CD8-positive, alpha-beta memory T cell (primary cell): Measurements from ENCODE around the gene PRCD. TPM values are rescaled to one million over a fixed set of nuclear protein-coding genes. Genes with fewer than 3 reads are reported as not detected.
"Not testable (repeated sequence)": the region's sequence is repeated elsewhere in the genome, so short reads cannot be mapped to it uniquely, and the experiment has no call there.

Experiments
- CTCF ChIA-PET: fragments of 350-600 bp; sonication (Branson Sonifier 250); formaldehyde crosslinking; loops from one replicate; lab custom pipeline; 2021; ENCODE audit warnings: antibody characterized with exemption; lab: Charles Lee
- POLR2A ChIA-PET: fragments of 350-600 bp; sonication (Branson Sonifier 250); formaldehyde crosslinking; loops from one replicate; lab custom pipeline; 2021; ENCODE audit warnings: antibody characterized with exemption; lab: Charles Lee
- DNase-seq, 5 donors: peaks; one replicate each; pipeline versions ENCODE4 v3.0.0 to v3.0.0-alpha.2; 2020 to 2022; ENCODE audit warnings: mixed read lengths in 1 of 5
- H3K27ac ChIP-seq: one replicate; pipeline ENCODE4 v1.7.0; 2013; ENCODE audit warnings: low read depth, mild to moderate bottlenecking, low read length, moderate library complexity
- H3K27me3 ChIP-seq: 2 replicates; pipeline ENCODE4 v1.7.0; 2013; ENCODE audit warnings: low read length, mild to moderate bottlenecking; ENCODE audit not compliant: insufficient read depth, poor library complexity, severe bottlenecking
- H3K36me3 ChIP-seq: 2 replicates; pipeline ENCODE4 v1.7.0; 2013; ENCODE audit warnings: mild to moderate bottlenecking, low read length, moderate library complexity; ENCODE audit not compliant: insufficient read depth
- H3K4me1 ChIP-seq: 2 replicates; pipeline ENCODE4 v1.7.0; 2013; ENCODE audit warnings: mild to moderate bottlenecking, low read length, moderate library complexity; ENCODE audit not compliant: insufficient read depth
- H3K4me3 ChIP-seq: 2 replicates; pipeline ENCODE4 v1.7.0; 2013; ENCODE audit warnings: mild to moderate bottlenecking, low read length
- H3K9me3 ChIP-seq: 2 replicates; pipeline ENCODE4 v1.7.0; 2013; ENCODE audit warnings: mild to moderate bottlenecking, low read length
- H3K27ac Mint-ChIP-seq, 8 donors: one replicate each; pipeline ENCODE4 v1.8.0; 2020 to 2021; ENCODE audit warnings: mixed read lengths in 8 of 8, mild to moderate bottlenecking in 6 of 8, inconsistent platforms in 3 of 8, moderate library complexity in 3 of 8
- H3K27me3 Mint-ChIP-seq, 2 donors: one replicate each; pipeline ENCODE4 v1.8.0; 2020 to 2021; ENCODE audit warnings: mixed read lengths in 2 of 2, mild to moderate bottlenecking in 1 of 2, moderate library complexity in 1 of 2
- H3K36me3 Mint-ChIP-seq, 3 donors: one replicate each; pipeline ENCODE4 v1.8.0; 2020 to 2021; ENCODE audit warnings: mixed read lengths in 3 of 3, inconsistent platforms in 1 of 3, mild to moderate bottlenecking in 1 of 3
- H3K4me1 Mint-ChIP-seq, 3 donors: one replicate each; pipeline ENCODE4 v1.8.0; 2020 to 2021; ENCODE audit warnings: mixed read lengths in 3 of 3, inconsistent platforms in 1 of 3, mild to moderate bottlenecking in 1 of 3
- H3K4me3 Mint-ChIP-seq, 7 donors: one replicate each; pipeline ENCODE4 v1.8.0; 2020 to 2021; ENCODE audit warnings: mixed read lengths in 7 of 7, mild to moderate bottlenecking in 6 of 7, moderate library complexity in 4 of 7, inconsistent platforms in 2 of 7
- H3K9me3 Mint-ChIP-seq, 5 donors: one replicate each; pipeline ENCODE4 v1.8.0; 2020 to 2022; ENCODE audit warnings: mixed read lengths in 5 of 5, mild to moderate bottlenecking in 3 of 5, moderate library complexity in 2 of 5, inconsistent platforms in 1 of 5
- polyA plus RNA-seq: library from polyadenylated mRNA; unstranded; fragments of 300-500 nt; fragmentation: Illumina TruSeq; gene quantifications from one replicate; pipeline ENCODE4 v1.2.3, GENCODE V29; 2021
- total RNA-seq, 2 experiments: library from RNA; stranded (reverse); gene quantifications; one replicate each; pipeline ENCODE4 v1.2.3, GENCODE V29; 2021

The PRCD gene
- total and polyA plus RNA-seq, 3 experiments from 2014 or later = 0.38 to 1.2 (median 0.53) TPM

DNA sequence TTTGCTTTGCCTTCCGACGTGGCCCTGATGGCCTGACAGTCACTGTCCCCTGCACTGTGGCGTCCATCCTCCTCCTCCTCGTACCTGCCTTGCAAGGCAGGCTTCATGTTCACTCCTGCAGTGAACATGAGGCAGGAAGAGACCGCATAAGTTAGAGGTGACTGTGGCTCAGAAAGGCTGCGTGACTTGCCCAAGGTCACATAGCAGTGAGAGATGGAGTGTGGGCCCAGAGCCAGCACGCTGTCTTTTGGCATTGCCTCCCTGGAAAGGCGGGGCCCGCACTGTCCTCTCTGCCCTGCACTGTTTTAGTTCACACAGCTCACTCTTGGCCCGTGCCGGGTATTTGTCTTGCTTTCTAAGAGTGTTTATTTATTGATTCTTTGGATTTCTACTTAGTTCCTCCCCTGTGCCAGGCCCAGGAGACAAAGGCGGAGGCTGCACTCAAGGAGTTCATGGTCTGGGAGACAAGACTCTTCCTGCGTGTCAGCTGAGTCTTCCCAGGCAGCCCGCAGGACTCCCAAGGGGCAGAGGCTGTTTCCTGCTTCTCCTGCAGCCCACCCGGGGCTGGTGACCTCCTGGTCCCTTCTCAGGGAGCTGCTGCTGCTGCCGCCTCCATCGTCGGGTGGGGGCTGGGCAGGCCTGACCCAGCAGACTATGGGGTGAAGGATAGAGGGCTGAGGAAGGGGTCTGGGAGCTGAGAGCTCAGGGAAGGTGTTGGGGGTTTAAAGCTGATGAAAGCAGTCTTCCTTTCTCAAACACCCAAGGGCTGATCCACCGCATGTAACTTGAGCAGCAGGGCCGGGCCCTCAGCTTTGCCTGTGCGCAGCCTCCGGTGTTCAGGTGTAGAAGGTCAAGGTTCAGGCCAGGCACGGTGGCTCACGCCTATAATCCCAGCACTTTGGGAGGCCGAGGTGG, 15.0 kb upstream of the PRCD start:
- Mint-ChIP-seq H3K4me3 (no peak overlapping the region), H3K36me3 (no peaks in the 10 kb centered on the region), H3K9me3 (no peaks in the 10 kb centered on the region), H3K27me3 (peaks cover 0 to 1% of the 10 kb centered on the region in 2 donors), H3K27ac (peak overlapping the region in 5 of 8 donors; percentile 56 to 86 (median 73)), H3K4me1 (peaks cover 22 to 41% (median 26%) of the 10 kb centered on the region in 3 donors)
- CTCF ChIA-PET = interaction anchor here (2.2 to 7.1 kb wide), 7 partner anchors 11 to 191 kb away, joined by 6 to 97 read pairs (median 43); partner anchors contain the start of gene ST6GALNAC2
- H3K4me3 ChIP-seq = no peak overlapping the region
- no peaks in the 10 kb centered on the region for H3K36me3 ChIP-seq
- H3K9me3 ChIP-seq = no peaks in the 10 kb centered on the region
- no peak overlapping the region for H3K27ac ChIP-seq
- POLR2A ChIA-PET = no interaction called here
- H3K4me1 ChIP-seq = peaks cover 33% of the 10 kb centered on the region
- no peaks in the 10 kb centered on the region for H3K27me3 ChIP-seq
- DNase-seq = no peak

DNA sequence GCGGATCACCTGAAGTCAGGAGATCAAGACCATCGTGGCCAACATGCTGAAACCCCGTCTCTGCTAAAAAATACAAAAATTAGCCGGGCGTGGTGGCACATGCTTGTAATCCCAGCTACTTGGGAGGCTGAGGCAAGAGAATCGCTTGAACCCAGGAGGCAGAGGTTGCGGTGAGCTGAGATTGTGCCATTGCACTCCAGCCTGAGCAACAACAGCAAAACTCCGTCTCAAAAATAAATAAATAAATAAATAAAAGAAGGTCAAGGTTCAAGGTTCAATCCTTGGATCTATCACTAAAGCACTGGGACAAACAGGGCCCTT, 14.4 kb upstream of the PRCD start:
- H3K9me3 ChIP-seq, H3K27ac ChIP-seq, H3K27ac Mint-ChIP-seq, H3K36me3 ChIP-seq, DNase-seq, H3K27me3 ChIP-seq, H3K4me3 ChIP-seq, H3K36me3 Mint-ChIP-seq, H3K27me3 Mint-ChIP-seq, H3K9me3 Mint-ChIP-seq, POLR2A ChIA-PET, H3K4me3 Mint-ChIP-seq: not testable (repeated sequence)
- H3K4me1 Mint-ChIP-seq = peaks cover 22 to 43% (median 26%) of the 10 kb centered on the region in 3 donors
- H3K4me1 ChIP-seq = peaks cover 39% of the 10 kb centered on the region
- CTCF ChIA-PET = interaction anchor here (7.0 to 7.1 kb wide), 2 partner anchors 19 to 98 kb away, joined by 90 to 97 read pairs; no protein-coding TSS in a partner anchor

- peak overlapping the region; percentile 43 to 86 (median 80) for H3K27ac Mint-ChIP-seq
- not testable (repeated sequence) for DNase-seq, H3K4me3 ChIP-seq, H3K9me3 Mint-ChIP-seq, H3K27ac ChIP-seq, H3K36me3 Mint-ChIP-seq, H3K27me3 Mint-ChIP-seq, H3K9me3 ChIP-seq, H3K36me3 ChIP-seq, H3K27me3 ChIP-seq
- POLR2A ChIA-PET = interaction anchor here (0.5 to 1.6 kb wide), 4 partner anchors 11 to 311 kb away, joined by 3 to 7 read pairs (median 3); no protein-coding TSS in a partner anchor
- H3K4me3 Mint-ChIP-seq = peak overlapping the region in 6 of 7 donors; percentile 13 to 74 (median 64)
- CTCF ChIA-PET = interaction anchor here (1.1 to 2.1 kb wide), 3 partner anchors 19 to 155 kb away, joined by 3 to 12 read pairs (median 3); no protein-coding TSS in a partner anchor
- H3K4me1 ChIP-seq = peaks cover 41% of the 10 kb centered on the region
- H3K4me1 Mint-ChIP-seq = peaks cover 25 to 48% (median 26%) of the 10 kb centered on the region in 3 donors
Measured at GRCh38 chr17:76527016-76527415, 12.8 kb upstream of the PRCD start.

DNA sequence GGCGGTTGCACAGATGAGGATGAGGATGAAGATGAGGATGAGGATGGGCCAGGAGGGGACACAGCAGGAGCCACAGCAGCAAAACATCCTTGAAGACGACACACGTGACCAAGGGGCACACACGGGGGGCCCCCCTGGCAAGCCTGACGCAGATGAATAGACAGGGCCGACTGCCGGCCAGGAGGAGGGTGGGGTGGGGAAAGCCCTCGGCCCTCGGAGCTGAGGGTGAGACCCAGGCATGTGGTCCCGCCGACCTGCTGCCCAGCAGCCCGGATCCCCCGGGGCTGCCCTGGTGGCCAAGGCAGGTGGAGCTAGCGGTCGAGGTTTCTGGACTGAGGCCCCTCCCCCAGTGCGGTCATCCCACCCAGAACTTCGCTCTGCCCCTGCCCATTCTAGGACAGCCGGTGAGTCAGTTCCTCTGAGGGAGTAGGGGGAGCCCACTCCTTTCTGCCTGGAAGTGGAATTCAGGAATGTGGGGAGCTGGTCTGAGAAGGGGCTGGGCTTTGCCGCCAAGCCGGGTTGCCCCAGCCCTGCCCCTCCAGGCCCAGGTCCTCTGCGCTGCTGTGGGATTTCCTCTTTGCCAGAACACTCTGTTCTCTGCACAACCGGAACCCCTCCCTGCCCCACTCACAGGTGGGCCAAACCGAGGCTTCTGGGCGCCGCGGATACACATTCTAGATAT, 12.3 kb upstream of the PRCD start:
- peaks cover 41% of the 10 kb centered on the region for H3K4me1 ChIP-seq
- H3K9me3 ChIP-seq = no peaks in the 10 kb centered on the region
- peak overlapping the region; percentile 54 to 77 (median 72) for H3K4me3 Mint-ChIP-seq
- peak overlapping the region; percentile 43 for H3K4me3 ChIP-seq
- no peaks in the 10 kb centered on the region for H3K9me3 Mint-ChIP-seq
- peaks cover 0 to 1% of the 10 kb centered on the region in 2 donors for H3K27me3 Mint-ChIP-seq
- peak overlapping the region; percentile 76 to 89 (median 84) for H3K27ac Mint-ChIP-seq
- peaks cover 25 to 49% (median 26%) of the 10 kb centered on the region in 3 donors for H3K4me1 Mint-ChIP-seq
- CTCF ChIA-PET = interaction anchor here (0.9 to 2.1 kb wide), 5 partner anchors 9 to 154 kb away, joined by 3 to 12 read pairs (median 3); no protein-coding TSS in a partner anchor
- H3K27ac ChIP-seq = no peak overlapping the region
- no peaks in the 10 kb centered on the region for H3K36me3 Mint-ChIP-seq
- H3K27me3 ChIP-seq = no peaks in the 10 kb centered on the region
- DNase-seq = peak; percentile 15 to 74 (median 60)
- POLR2A ChIA-PET = interaction anchor here (0.7 to 1.6 kb wide), 3 partner anchors 12 to 30 kb away, joined by 3 to 7 read pairs (median 3); no protein-coding TSS in a partner anchor
- H3K36me3 ChIP-seq = no peaks in the 10 kb centered on the region

DNA sequence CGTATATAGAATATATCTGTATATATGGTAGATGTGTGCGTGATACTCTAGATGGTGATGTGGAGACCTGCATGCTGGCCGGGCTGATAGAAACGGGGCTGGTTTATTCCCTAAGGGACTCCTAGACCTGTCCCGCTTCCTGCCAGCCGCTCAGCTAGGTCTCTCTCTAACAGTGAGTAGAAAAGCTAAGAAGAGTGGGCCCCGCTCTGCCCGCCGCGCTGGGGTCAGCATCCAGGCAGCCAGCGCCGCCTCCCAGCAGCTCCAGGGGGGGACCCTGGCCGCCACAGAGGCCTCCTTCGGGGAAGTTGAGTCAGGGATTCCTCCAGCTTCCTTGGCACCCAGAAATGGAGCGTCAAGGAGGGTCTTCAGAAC, 11.7 kb upstream of the PRCD start:
- H3K27me3 Mint-ChIP-seq = peaks cover 0 to 1% of the 10 kb centered on the region in 2 donors
- H3K9me3 ChIP-seq = no peaks in the 10 kb centered on the region
- H3K27ac ChIP-seq = peak overlapping the region; percentile 24
- H3K9me3 Mint-ChIP-seq = no peaks in the 10 kb centered on the region
- no peak for DNase-seq
- CTCF ChIA-PET = interaction anchor here (0.9 to 2.1 kb wide), 7 partner anchors 10 to 153 kb away, joined by 3 to 12 read pairs (median 3); partner anchors contain the start of gene ST6GALNAC2
- peak overlapping the region; percentile 41 for H3K4me3 ChIP-seq
- H3K27ac Mint-ChIP-seq = peak overlapping the region; percentile 76 to 93 (median 84)
- H3K36me3 Mint-ChIP-seq = no peaks in the 10 kb centered on the region
- peak overlapping the region; percentile 33 to 74 (median 68) for H3K4me3 Mint-ChIP-seq
- no peaks in the 10 kb centered on the region for H3K36me3 ChIP-seq
- H3K27me3 ChIP-seq = no peaks in the 10 kb centered on the region
- H3K4me1 ChIP-seq = peaks cover 37% of the 10 kb centered on the region
- POLR2A ChIA-PET = interaction anchor here (1.4 to 1.6 kb wide), 2 partner anchors 12 to 18 kb away, joined by 3 to 7 read pairs; no protein-coding TSS in a partner anchor
- peaks cover 22 to 45% (median 23%) of the 10 kb centered on the region in 3 donors for H3K4me1 Mint-ChIP-seq

GRCh38 chr17:76528528-76529223, 11.2 kb upstream of the PRCD start:
- Mint-ChIP-seq H3K27ac (peak overlapping the region in 7 of 8 donors; percentile 76 to 93 (median 83)), H3K36me3 (no peaks in the 10 kb centered on the region), H3K4me1 (peaks cover 18 to 40% (median 18%) of the 10 kb centered on the region in 3 donors), H3K9me3 (no peaks in the 10 kb centered on the region), H3K4me3 (peak overlapping the region in 6 of 7 donors; percentile 30 to 74 (median 56)), H3K27me3 (peaks cover 0 to 1% of the 10 kb centered on the region in 2 donors)
- DNase-seq = peak in 1 of 5 donors; percentile 43
- no peaks in the 10 kb centered on the region for H3K36me3 ChIP-seq
- POLR2A ChIA-PET = interaction anchor here (1.4 to 1.6 kb wide), 2 partner anchors 13 to 17 kb away, joined by 3 to 7 read pairs; no protein-coding TSS in a partner anchor
- no peaks in the 10 kb centered on the region for H3K9me3 ChIP-seq
- CTCF ChIA-PET = interaction anchor here (0.6 to 2.1 kb wide), 9 partner anchors 10 to 184 kb away, joined by 3 to 12 read pairs (median 5); partner anchors contain the start of gene ST6GALNAC2
- peak overlapping the region; percentile 24 for H3K27ac ChIP-seq
- peaks cover 33% of the 10 kb centered on the region for H3K4me1 ChIP-seq
- H3K4me3 ChIP-seq = peak overlapping the region; percentile 41
- no peaks in the 10 kb centered on the region for H3K27me3 ChIP-seq
